ENCODE measurements around the gene FGF19.
"Not testable (repeated sequence)": the region's sequence is repeated elsewhere in the genome, so short reads cannot be mapped to it uniquely, and the experiment has no call there.

FGF19 gene

DNA sequence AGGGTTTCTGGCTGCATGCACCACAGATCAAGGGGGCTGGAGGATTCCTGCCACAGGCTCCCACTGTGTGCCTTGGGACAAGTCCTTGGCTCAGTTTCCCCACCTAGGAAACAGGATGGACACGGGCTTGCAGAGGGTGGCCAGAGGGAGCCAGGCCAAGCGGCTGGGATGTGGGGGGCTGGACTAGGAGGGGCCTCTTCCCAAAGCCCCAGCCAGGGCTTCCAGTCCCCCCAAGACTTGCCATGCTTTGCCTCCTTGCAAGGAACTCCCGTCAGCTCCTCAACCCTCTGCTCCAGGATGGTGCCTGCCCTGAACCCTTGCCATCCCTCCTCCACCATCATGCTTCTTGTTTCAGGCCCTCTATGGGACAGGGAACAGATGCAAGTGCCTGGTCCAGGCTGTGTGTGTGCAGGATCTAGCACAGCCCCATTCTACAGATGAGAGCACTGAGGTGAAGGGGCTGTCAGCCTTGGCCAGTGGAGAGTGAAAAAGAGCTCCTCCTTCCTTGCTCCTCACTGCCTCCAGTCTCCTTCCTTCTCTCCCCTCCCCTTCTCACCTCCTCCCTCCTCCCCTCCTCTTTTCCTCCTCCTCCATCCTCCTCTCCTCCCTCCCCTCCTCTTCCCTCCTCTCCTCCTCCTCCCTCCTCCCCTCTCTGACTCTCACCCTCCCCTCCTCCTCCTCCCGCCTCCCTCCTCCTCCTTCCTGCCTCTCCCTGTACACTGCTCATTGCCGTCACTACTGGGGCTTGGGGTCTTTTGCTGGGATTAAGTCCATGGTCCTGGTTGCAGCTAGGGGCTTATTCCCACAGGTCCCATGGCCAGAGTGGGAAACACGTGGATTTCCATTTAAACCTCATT, 13.3 kb upstream of the FGF19 start:
- no peak for DNase-seq

DNA sequence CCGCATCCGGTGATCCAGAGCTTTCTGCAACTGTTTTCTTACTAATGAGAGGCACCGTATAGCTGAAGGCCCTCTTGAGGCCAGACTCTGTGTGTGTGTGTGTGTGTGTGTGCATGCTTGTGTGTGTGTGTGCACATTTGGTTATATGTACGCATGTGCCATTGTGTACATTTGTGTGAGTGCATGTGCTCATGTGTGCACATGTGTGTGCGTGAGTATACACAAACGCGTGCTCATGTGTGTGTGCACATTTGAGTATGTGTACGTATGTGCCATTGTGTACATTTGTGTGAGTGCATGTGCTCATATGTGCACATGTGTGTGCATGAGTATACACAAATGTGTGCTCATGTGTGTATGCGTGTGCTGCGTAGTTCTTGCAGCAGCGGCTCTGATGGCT, 12.3 kb upstream of the FGF19 start:
- DNase-seq: no peak

GRCh38 chr11:69715446-69715845, 11.6 kb upstream of the FGF19 start:
- no peak for DNase-seq

DNA sequence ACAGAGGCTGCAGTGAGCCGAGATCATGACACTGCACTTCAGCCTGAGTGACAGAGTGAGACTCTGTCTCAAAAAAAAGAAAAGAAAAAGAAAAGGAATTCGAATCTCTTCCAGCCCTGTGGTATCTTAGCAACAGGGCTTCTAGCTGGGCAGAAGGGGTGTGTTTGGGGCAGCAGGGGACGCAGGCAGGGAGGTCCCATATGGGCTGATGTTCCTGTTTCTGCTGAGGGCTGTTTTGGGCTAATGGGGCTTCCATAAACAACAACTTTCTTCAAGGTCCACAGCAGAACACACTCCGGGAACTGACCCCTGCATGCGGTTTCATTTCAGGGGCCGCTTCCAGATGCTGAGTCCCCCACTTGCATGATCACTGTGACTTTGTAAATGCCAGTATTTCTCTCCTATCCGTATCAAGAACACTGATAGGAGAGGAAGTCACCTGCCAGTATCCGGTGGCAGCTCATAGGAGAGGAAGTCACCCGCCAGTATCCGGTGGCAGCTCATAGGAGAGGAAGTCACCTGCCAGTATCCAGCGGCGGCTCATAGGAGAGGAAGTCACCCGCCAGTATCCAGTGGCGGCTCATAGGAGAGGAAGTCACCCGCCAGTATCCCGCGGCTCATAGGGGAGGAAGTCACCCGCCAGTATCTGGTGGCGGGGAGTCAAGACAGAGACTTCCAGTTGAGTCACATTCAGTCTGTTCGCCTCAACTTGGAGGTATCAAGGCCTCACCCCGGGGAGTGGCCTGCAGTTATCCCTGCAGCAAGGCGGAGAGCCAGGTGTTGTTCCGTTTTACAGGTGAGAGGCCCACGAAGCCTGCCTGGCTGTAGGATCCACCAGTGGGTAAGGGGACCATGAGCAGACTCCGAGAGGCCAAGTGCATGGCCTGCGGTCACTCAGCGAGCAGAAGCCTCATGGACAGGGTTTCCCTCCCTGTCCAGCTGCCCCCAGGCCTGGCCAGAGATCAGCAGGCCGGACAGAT, 8.3 kb upstream of the FGF19 start:
- no peak for DNase-seq

- DNase-seq: no peak
Observed at GRCh38 chr11:69708736-69709401, 5.0 kb upstream of the FGF19 start.

DNA sequence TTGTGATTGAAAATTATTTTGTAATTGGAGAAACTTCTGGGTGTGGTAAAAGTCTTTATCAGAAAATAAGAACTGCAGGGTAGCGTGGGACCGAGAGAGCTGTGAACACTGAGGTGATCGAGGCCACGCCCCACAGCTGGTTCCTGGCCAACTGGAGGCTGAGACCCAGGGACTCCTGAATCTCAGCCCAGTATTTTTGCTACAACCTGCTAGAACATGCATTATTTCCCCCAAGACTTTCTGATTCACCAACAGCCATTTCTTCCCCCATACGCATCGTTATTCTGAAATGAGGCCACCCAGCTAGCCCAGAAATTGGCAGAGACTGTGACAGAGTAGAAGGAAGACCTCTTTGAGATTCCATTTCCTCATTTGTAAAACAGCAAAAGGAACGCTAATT, 3.4 kb upstream of the FGF19 start:
- DNase-seq: no peak

- DNase-seq: no peak
Observed at GRCh38 chr11:69705901-69706787, 2.3 kb upstream of the FGF19 start.

DNA sequence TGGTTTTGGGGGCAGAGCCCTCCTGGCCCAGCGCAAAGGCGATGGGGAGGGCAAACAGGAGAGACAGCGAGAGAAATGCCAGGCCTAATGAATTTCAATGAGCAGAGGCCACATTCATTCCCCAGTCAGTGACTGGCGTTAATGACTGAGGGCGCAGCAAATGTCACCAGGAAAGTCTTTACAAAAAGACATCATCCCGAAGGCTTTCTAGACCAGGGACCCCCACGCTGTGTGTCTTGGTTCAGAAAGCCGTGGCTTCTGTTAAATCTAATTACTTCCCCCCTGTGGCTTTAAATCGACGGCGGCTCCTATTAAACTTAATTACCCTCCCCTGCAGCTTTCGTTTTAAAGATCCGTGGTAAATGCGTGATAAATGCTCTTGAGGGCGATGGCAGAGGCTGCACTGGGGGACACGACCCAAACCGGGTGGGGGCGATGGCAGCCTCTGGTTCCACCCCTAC, 1.6 kb upstream of the FGF19 start:
- no peak for DNase-seq

DNA sequence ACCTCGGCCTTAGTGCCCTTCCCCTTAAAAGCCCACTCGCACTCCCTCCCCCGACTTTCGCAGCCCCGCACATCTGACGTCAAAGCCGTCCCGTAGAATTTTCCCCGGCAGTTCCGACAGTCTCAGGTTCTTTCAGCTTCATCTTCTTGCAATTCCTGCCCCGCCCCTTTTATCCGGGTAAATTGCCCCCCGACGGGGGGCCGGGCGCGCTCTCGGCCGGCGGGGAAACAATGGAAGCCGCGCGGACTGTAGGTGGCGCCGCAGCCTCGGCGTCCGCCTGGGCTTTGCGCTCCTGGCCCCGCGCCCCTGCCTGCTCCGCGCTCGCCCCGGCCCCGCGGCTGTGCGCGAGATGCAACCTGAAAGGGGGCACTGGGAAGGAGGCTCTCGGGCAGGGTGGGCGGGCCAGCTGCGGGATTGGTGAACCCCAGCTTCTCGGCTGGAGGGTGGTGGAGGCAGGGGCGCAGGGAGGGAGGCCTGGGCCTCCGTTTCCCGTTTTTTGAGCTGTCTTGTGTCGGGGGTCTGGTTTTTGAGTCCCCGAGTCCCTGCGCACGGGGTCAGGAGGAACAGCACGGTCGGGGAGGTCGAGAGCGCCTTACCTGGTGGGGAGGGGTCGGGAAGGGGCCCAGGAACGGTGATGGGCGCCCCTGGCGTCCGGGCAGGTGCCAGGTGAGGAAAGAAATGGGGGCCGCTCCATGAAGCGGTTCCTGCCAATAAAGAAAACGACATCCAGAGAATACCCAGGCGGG, 859 bp upstream of the FGF19 start:
- no peak for DNase-seq

- no peak for DNase-seq
Observed at GRCh38 chr11:69703453-69703767, 412 bp downstream of the FGF19 start.

DNA sequence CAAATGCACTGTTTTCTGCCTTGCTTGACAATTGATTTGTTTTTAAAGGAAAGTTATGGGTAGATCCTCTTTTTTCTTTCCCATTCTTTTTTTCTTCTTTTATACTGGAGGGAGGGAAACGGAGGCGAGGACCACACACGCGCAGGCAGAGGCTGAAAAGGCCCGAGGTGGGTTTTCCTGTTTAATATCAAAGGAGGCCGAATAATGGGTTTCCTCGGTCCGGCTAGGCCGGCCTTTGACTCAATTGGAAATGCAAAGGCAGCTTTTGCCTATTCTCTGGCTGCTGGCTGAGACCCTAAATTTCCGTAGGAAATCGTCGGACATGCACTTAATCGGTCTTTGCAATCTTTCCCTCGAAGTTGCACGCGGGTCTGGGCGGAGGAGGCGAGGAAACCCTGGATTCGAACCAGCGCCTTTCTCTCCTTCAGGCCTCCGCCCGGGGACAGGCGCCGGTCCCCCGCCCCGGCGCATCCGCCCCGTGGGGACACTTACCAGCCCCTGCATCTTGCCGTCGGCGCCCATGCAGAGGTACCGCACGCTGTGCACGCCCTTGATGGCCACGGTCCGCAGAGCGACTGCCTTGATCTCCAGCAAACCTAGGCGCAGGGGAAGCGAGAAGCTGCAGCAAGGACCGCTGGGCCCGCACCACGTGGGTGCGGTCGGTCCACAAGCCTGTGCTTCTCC, 911 bp downstream of the FGF19 start:
- no peak for DNase-seq

DNA sequence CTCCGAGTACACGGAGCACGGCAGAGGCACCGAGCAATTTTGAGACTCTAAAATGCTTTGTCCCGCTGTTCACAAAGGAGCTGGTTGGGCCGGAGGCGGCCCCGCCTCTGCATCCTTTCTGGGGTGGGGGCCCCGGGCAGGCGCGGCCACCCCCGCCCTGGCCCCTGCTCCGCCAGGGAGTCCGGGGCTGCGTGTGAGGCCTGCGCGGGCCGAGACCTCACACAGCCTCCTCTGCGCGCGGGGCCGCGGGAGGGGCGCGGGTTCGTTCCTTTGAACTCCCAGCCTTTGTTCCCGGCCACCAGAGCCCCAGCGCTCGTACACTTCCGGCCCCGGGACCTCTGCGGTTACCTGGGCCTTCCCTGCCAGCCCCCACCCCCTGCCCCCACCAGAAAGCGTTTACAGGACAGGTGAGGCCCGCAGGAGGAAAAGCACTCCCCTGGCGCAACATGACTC, 1.6 kb downstream of the FGF19 start:
- DNase-seq: no peak

DNA sequence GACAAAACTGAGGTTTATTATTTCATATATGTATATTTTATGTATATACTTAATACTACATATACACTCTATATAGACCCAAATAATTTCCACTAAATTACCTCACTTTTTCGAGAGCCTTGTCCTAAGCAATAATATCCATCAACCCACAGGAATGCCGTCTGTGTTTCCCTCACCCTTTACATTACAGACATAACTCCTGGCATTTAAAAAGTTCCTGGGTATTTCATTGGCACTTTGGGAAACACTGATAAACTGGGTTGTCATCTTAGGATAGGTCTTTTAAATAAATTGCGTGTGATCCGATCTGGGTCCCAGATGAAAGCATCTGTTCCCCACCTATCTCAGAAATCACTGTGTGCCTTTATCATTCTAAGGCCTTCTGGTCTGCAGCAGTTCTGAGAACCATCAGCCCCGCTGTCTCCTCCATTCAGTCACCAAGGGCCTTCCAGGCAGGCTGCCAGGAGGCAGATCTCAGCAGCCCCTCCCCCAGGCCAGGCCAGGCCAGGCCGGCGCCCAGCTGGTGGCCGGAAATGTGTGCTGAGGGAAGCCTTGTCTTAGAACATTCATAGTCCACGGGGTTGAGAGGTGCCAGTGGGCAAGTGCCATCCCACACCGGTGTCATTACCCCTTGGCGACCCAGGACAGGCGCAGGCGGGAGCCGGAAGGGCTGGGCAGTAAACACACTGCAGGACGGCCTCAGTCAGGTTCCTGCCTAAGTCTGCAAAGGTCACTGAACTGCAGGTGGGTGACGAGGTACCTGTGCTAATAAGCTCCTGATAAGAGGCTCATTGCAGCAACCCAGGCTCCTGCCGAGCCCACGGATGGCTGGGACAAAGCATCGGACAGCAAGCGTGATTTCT, 3.3 kb downstream of the FGF19 start:
- DNase-seq: no peak

- DNase-seq: peak; percentile 11
Observed at GRCh38 chr11:69699213-69699612, 4.6 kb downstream of the FGF19 start.

DNA sequence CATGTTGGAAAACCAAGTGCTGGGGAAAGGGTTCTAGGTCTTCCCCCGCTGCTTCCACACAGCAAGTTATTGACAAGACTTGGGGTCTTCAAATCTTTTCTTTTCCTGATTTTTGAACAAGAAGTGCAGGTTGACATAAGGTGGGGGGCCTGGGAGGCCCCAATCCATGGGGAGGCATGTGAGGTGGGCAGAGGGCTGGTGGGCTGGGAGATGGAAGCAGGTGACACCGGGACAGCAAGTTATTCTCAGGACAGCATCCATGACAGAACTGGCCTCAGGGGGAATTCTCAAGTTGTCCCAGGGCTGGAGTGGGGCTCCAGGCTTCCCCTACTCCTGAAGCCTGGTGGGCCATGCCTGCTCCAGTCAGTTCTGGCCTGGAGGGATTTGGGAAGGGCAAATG, 5.5 kb downstream of the FGF19 start:
- no peak for DNase-seq

GRCh38 chr11:69697861-69698260, 6.0 kb downstream of the FGF19 start:
- no peak for DNase-seq

DNA sequence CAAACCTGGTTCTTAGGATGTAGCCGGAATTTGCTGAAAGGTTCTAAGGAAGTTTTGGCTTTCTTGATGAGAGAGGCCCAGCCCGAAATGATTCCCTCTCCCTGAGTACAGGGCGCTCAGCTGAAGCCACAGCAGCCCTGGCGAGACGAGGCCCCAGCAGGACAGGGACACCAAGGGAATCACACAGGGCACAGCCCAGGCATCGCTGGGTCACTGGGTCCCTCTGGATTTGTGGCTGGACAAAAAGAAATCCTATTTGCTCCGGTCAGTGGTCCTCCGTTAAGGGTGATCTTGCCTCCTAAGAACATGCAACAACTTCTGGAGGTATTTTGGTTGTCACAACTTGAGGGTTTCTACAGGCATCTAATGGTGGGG, 6.4 kb downstream of the FGF19 start:
- no peak for DNase-seq

DNA sequence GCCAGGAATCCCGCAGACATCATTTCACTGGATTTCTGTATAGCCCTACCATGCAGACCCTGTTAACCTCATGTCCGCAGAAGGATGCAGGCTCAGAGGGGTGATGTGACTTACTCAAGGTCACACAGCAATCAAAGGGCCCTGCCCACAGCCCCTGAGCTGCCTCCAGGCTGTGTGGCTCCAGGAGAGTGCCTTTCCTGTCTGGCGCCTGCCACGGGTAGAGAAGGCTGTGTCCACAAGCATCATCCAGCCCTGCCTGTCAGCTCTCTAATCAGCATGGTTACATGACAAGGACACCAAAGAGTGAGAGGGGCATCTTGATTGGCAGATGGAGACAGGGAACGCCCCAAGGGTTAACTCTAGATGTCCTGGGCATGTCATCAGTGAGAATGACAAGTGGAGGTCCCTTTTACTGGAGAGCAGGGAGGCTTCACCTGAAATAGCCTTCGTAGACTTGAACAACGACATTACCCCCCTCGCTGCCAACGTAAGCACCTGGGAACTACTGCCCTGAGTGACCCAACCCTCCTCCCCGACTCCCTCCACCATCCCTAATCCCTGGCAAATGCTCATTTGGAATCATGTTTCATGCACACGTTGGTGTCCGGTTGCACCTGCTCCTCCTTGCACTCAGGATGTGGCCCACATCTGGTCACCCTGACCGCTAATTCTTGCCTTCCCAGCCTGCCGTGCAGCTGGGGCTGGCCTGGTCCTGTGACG, 6.9 kb downstream of the FGF19 start:
- DNase-seq: no peak

GRCh38 chr11:69695995-69696394, 7.8 kb downstream of the FGF19 start:
- not testable (repeated sequence) for DNase-seq

Data from NCI-H1694 (cell line).